Activated CD8-positive, alpha-beta memory T cell treated with anti-CD3 and anti-CD28 coated beads, Interleukin-2, amount 50 U/mL, for 24 hours (primary cell): ENCODE data around the gene PRRC2B.
"Not testable (repeated sequence)": the region's sequence is repeated elsewhere in the genome, so short reads cannot be mapped to it uniquely, and the experiment has no call there.

Experiments used
- DNase-seq: peaks from one replicate; pipeline ENCODE4 v3.0.0-alpha.2; 2020; ENCODE audit errors: extremely low read depth

The PRRC2B gene

DNA sequence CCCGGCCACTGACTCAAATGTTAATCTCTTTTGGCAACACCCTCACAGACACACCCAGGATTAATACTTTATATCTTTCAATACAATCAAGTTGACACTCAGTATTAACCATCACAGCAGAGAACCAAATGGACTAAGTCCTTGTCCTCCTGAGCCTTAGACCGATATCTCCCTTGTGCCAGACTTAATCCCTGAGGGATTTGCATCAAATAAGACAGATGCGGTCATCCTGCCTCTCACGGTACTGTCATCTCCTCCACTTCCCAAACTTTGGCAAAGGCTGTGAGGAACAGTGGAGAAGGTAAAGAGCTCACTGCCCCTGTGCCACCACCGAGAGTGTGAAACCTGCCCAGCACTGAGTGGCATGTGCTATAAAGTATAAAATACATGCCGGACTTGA, 6.5 kb upstream of the PRRC2B start:
- no peak for DNase-seq

DNA sequence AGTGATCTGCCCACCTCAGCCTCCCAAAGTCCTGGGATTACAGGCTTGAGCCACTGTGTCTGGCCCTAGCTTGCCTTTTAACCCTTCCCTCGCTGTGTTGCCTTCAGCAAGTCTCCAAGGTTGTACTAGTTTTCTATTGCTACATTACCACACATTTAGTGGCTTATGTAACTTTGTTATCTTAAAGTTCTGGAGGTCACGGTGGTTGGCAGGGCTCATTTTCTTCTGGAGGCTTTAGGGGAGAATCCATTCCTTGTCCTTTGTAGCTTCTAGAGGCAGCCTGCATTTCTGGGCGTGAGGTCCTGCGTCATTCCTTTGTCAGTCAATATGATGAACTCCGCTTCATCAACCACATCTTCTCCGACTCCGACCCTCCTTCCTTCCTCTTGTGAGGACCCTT, 2.9 kb upstream of the PRRC2B start:
- no peak for DNase-seq

DNA sequence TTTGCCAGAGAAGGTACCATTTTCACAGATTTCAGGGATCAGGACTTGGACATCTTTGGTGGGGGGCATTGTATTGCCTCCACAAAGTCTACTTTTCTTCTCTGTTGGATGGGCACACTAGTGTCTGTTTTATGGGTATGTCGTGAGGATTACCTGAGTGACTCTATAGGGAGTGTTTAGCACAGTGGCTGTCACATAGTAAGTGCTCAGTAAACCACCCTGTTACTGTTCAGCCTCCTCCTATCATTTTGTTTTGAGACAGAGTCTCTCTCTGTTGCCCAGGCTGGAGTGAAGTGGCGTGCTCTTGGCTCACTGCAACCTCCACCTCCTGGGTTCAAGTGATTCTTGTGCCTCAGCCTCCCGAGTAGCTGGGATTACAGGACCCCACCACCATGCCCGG, 2.4 kb upstream of the PRRC2B start:
- DNase-seq, result no peak

GRCh38 chr9:131394464-131395156, 724 bp downstream of the PRRC2B start:
- no peak for DNase-seq

- DNase-seq, result peak; percentile 51
Measured at GRCh38 chr9:131395157-131396098, 1.5 kb downstream of the PRRC2B start.

DNA sequence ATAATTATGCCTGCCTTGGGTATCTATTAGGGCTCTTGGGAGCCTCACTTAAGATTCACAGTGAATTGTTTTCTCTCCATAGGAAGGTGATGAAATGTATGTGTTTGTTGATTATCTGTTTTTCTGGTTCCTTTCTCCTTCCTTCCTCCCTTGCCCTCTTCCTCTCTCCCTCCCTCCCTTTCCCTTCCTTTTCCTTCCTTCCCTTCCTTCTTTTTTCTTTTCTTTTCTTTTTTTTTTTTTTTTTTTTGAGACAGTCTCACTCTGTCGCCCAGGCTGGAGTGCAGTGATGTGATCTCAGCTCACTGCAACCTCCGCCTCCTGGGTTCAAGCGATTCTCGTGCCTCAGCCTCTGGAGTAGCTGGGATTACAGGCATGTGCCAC, 2.2 kb downstream of the PRRC2B start:
- not testable (repeated sequence) for DNase-seq

DNA sequence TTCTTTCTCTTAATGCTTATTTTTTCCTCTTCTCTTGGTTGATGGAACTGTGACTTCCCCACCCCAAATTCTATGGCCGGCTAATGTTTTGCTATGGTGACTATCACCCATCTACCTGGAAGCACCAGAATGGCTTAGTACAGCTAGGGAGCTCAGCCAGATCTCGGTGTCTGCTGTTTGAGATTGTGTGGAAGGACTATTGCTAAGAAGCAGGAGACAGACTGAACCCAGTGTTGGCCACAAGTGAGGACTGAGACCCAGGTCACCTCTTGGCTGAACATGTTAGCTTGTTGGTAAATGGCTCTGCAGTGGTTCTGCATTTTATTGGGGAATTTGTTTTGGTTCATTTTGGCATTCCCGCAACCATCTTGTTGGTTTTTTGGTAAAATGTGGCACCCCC, 2.7 kb downstream of the PRRC2B start:
- no peak for DNase-seq

DNA sequence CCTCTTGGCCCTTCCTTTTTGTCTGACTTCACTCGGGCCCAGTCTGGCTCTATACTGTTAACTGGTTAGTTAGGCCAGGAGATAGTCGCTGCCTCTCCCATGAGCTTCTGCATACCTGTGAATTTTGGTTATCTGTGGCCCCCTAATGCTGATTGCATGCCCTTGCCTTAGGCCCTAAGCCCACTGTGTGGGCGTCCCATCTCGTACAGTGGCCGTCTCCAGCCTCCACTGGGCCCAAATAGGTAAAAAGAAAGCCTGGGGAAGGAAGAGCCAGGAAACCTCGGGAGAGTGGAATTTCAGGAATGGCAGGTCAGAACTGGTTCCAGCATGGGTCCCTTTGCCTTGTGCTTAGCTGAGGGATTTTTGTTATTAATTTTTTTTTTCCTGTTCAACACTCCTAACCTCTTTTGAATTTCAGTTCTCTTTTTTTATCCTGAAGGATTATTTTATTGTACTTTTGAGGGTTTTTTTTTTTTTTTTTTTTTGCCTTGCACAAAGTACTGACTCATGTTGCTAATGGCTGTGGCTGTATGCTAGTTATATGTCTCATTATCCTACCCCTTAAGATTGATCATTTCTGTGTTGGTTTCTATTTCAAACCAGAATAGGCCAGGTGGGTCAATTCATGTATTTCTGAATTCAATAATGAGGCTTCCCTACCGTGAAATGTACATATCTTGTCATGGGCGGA, 3.4 kb downstream of the PRRC2B start:
- no peak for DNase-seq

DNA sequence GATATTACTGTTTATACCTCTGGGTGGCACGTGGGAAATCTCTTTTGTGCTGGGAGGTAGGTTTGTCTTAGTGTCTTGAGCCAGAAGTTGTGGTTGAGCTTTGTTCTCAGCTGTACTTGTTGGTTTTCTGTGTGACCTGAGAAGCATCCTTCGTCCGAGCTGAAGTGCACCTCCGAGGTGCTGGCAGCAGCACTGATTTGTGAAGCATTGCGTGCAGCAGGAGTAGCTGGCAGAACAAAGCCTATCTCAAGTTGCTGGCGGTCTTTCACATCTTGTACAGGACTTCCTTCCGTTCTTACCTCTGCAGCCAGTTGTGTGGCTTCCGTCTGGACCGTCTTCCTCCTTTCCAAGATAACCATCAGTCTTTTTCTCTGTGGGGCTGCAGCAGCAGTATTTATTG, 4.3 kb downstream of the PRRC2B start:
- DNase-seq, result no peak

- DNase-seq, result no peak
Measured at GRCh38 chr9:131399972-131400371, 6.1 kb downstream of the PRRC2B start.

DNA sequence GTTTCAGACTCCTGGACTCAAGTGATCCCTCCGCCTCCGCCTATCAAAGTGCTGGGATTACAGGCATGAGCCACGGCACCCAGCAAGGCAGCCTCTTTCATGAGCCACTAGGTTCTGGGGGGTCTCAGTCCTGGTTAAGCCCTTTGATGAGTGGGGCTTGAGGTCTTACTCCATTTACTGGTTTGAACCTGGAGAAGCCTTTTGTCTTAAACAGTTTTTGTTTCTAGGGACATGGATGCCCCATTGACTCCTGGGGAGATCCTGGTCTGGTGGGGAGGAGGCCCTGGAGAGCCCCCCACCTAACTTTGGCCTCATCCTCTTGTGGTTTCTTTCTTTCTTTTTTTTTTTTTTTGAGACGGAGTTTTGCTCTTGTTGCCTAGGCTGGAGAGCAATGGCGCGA, 6.7 kb downstream of the PRRC2B start:
- DNase-seq, result no peak

DNA sequence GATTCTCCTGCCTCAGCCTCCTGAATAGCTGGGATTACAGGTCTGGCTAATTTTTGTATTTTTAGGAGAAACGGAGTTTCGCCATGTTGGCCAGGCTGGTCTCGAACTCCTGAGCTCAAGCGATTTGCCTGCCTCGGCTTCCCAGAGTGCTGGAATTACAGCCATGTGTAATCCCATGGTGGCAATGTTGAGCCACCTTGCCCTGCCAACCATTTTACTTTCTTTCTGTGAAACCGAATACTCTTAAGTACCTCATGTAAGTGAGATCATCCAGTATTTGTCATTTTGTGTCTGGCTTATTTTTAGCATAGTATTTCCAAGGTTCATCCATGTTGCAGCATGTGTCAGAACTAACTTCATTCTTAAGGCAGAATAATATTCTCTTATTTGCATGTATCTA, 8.2 kb downstream of the PRRC2B start:
- DNase-seq, result no peak

- no peak for DNase-seq
Measured at GRCh38 chr9:131402738-131403492, 9.0 kb downstream of the PRRC2B start.

GRCh38 chr9:131403493-131403773, 9.5 kb downstream of the PRRC2B start:
- DNase-seq, result no peak

DNA sequence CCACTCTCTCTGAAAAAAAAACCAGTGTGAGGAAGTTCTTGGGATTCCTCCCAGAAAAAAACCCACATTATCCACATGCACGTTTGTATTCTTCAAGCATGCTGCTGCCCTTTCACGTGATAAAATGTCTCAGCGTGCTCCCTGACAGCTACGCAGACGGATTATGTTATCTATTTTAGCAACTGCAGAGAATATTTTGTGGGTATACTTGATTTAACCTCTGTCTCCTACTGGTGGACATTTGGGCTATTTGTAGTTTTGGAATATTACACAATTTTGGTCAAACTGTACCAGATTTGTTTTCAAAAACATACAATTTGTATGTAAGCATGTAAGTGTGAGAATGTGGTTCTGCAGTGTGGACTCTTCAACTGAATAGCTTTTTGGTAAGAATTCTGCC, 10.7 kb downstream of the PRRC2B start:
- no peak for DNase-seq

DNA sequence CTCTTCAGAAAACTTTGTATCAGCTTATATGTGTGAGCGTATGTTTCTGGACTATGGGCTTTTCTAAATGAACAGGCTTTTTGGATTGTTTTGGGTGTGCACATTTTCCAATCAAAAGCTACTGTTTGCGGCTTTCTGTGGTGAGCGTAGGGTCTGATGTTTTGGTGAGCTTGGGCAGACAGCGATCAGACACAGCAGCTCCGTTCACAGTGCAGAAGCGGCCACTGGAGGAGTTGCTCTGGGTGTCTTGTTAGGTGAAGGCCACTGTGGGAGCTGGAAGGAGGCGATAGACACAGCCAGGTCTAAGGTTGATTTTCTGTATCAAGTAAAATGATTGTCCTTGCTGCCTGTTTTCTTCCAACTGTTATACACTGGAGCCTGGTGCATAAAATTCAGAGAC, 11.1 kb downstream of the PRRC2B start:
- DNase-seq, result no peak

DNA sequence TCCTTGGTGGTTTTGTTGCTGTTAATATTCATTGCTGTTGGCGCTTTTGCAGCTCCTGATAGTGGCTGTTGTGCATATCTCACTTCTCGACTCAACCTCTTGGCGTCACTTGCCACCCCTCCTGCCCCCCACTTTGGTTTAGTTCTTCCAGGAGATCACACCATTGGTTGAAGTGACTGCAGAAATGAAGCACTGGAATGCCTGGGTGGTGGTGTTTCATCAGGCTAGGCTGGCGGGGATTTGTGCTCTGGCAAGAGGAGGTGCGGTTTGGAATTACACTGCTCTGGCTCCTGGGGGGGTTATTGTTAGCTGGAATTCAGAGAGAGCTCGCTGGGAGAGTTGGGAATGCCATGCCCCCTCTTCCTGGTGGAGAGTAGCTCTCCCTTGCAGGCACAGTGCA, 11.5 kb downstream of the PRRC2B start:
- no peak for DNase-seq

GRCh38 chr9:131405858-131406537, 12.1 kb downstream of the PRRC2B start:
- DNase-seq, result no peak

GRCh38 chr9:131406563-131407436, 12.9 kb downstream of the PRRC2B start:
- no peak for DNase-seq

DNA sequence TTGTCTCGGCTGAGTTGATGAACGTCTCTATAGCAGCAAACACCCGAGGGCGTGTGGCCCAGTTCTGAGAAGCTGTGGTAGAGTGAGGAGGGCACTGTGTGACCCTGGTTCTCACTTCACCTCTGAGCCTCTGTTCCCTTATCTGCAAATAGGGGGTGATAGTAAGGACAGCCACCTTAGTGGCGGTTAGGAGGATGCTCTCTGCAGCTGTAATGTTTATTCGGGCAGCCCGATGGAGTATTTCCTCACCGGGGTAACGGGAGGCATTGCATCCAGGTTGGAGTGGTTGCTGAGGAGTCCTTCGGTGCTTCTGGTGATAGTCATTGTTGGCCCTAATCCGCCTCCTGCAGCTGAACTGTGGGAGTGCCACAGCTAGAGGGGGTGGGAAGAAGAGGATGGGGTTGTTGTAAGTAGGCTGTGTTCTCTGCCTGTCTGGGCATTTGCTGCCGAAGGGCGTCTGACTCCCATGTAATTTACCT, 13.9 kb downstream of the PRRC2B start:
- no peak for DNase-seq
